HCT116 (cell line): Measurements from ENCODE around the gene SDCBP2. TPM values are rescaled to one million over a fixed set of nuclear protein-coding genes. Genes with fewer than 3 reads are reported as not detected.

Experiments
- ATAC-seq: fragments of 200-7000 bp; cut with Tn5 transposase; 2 replicates; pipeline ENCODE4 v1.9.1; 2020; ENCODE audit warnings: mild to moderate bottlenecking, moderate library complexity
- BruUV-seq: library from RNA; stranded (reverse); fragments of 400-500 nt; replicated peaks from 2 replicates; lab custom pipeline; 2021; lab: Mats Ljungman, UMichigan
- CTCF ChIA-PET: fragments of 300-600 bp; sonication (Branson Sonifier 250); formaldehyde crosslinking; loops from one replicate; lab custom pipeline; 2021; ENCODE audit warnings: antibody characterized with exemption; lab: Charles Lee
- POLR2A ChIA-PET: fragments of 300-600, 350-600 bp; sonication (Branson Sonifier 250); formaldehyde crosslinking; loops from one replicate; lab custom pipeline; 2021; ENCODE audit warnings: antibody characterized with exemption; lab: Charles Lee
- RAD21 ChIA-PET, 2 experiments: fragments of 300-600 bp; sonication (Branson Sonifier 250); formaldehyde crosslinking; loops; one replicate each; lab custom pipeline; 2023; ENCODE audit warnings: low total read pairs in 2 of 2; ENCODE audit not compliant: uncharacterized antibody in 2 of 2, unreplicated experiment in 2 of 2, low non-redundant PET in 1 of 2; lab: Charles Lee
- DNase-seq: peaks from one replicate; pipeline ENCODE4 v3.0.0-alpha.2; 2010; ENCODE audit warnings: low read depth, low spot score
- H2AFZ ChIP-seq: fragments of 200-600 bp; shearing (Covaris generic), sonication (generic); 2 replicates; pipeline ENCODE4 v1.6.1; 2017; ENCODE audit warnings: low read depth, mixed run types, mixed read lengths, antibody characterized with exemption, low read length; ENCODE audit not compliant: poor library complexity, severe bottlenecking
- H3K27ac ChIP-seq: 2 replicates; pipeline ENCODE4 v1.5.1; 2012; ENCODE audit warnings: low read depth, low read length
- H3K27me3 ChIP-seq: fragments of 200-600 bp; sonication (generic); 2 replicates; pipeline ENCODE4 v1.6.1; 2016; ENCODE audit warnings: mixed run types, low read length, mixed read lengths; ENCODE audit not compliant: insufficient read depth
- H3K36me3 ChIP-seq, 2 experiments: fragments of 200-500 bp in 1 of 2; fragments of 200-600 bp in 1 of 2; sonication (Bioruptor generic) in 1 of 2; sonication (generic) in 1 of 2; 2 replicates each; pipeline versions ENCODE4 v1.5.1 to v1.6.1; 2014 to 2016; ENCODE audit warnings: low read length in 2 of 2, inconsistent platforms in 1 of 2, mixed read lengths in 1 of 2, mixed run types in 1 of 2; ENCODE audit not compliant: insufficient read depth in 2 of 2, control insufficient read depth in 1 of 2
- H3K4me1 ChIP-seq, 2 experiments: fragments of 200-600 bp in 1 of 2; sonication (generic) in 1 of 2; 2 replicates each; pipeline versions ENCODE4 v1.5.1 to v1.6.1; 2012 to 2017; ENCODE audit warnings: low read length in 2 of 2, inconsistent platforms in 1 of 2, mild to moderate bottlenecking in 1 of 2, mixed read lengths in 1 of 2, mixed run types in 1 of 2, moderate library complexity in 1 of 2; ENCODE audit not compliant: insufficient read depth in 2 of 2, control insufficient read depth in 1 of 2
- H3K4me2 ChIP-seq: fragments of 200-600 bp; sonication (generic); 2 replicates; pipeline ENCODE4 v1.6.1; 2017; ENCODE audit warnings: mixed run types, low read length, mixed read lengths
- H3K4me3 ChIP-seq, 2 experiments: fragments of 200-600 bp in 1 of 2; sonication (generic) in 1 of 2; replicated peaks in 1 of 2; 2 replicates each; pipeline ENCODE4 v1.5.1; 2011 to 2016; ENCODE audit warnings: low read length in 2 of 2, control low read depth in 1 of 2, low read depth in 1 of 2, mild to moderate bottlenecking in 1 of 2, mixed read lengths in 1 of 2, mixed run types in 1 of 2
- H3K79me2 ChIP-seq: fragments of 200-600 bp; sonication (generic); 2 replicates; pipeline ENCODE4 v1.6.1; 2017; ENCODE audit warnings: mild to moderate bottlenecking, mixed run types, low read length, moderate library complexity, mixed read lengths; ENCODE audit not compliant: insufficient read depth
- H3K9ac ChIP-seq: fragments of 200-600 bp; sonication (generic); 2 replicates; pipeline ENCODE4 v1.6.1; 2016; ENCODE audit warnings: low read length, mixed read lengths
- H3K9me2 ChIP-seq: fragments of 200-600 bp; sonication (generic), shearing (Covaris generic); 2 replicates; pipeline ENCODE4 v1.6.1; 2017; ENCODE audit warnings: mixed run types, mild to moderate bottlenecking, moderate library complexity; ENCODE audit not compliant: insufficient read depth
- H3K9me3 ChIP-seq, 2 experiments: fragments of 200-500 bp in 1 of 2; fragments of 200-600 bp in 1 of 2; sonication (Bioruptor generic) in 1 of 2; sonication (generic) in 1 of 2; 2 replicates each; pipeline ENCODE4 v1.6.1; 2014 to 2017; ENCODE audit warnings: low read length in 2 of 2, mixed read lengths in 2 of 2, inconsistent platforms in 1 of 2, low read depth in 1 of 2, mild to moderate bottlenecking in 1 of 2, mixed run types in 1 of 2, moderate library complexity in 1 of 2; ENCODE audit not compliant: control insufficient read depth in 1 of 2, insufficient read depth in 1 of 2
- H4K20me1 ChIP-seq: fragments of 200-600 bp; sonication (generic), shearing (Covaris generic); 2 replicates; pipeline ENCODE4 v1.6.1; 2017; ENCODE audit warnings: mixed run types, mild to moderate bottlenecking, moderate library complexity; ENCODE audit not compliant: insufficient read depth
- ATF3 ChIP-seq: IDR thresholded peaks from 2 replicates; pipeline ENCODE4 v1.6.1; 2012
- CBX3 ChIP-seq: IDR thresholded peaks from 2 replicates; pipeline ENCODE4 v1.6.1; 2012; ENCODE audit warnings: low read depth
- CEBPB ChIP-seq: IDR thresholded peaks from 2 replicates; pipeline ENCODE4 v1.6.1; 2012; ENCODE audit warnings: low read depth
- EGR1 ChIP-seq: IDR thresholded peaks from 2 replicates; pipeline ENCODE4 v1.6.1; 2012; ENCODE audit warnings: low read depth
- ELF1 ChIP-seq: IDR thresholded peaks from 2 replicates; pipeline ENCODE4 v1.6.1; 2012; ENCODE audit warnings: low read depth, borderline replicate concordance
- EZH2 ChIP-seq: fragments of 200-600 bp; sonication (generic); IDR thresholded peaks from 2 replicates; pipeline ENCODE4 v1.6.1; 2017; ENCODE audit warnings: antibody characterized with exemption, mixed run types
- EZH2phosphoT487 ChIP-seq: fragments of 200-600 bp; IDR thresholded peaks from 2 replicates; pipeline ENCODE4 v1.6.1; 2018; ENCODE audit warnings: antibody characterized with exemption, borderline replicate concordance
- FOSL1 ChIP-seq: IDR thresholded peaks from 2 replicates; pipeline ENCODE4 v1.6.1; 2012; ENCODE audit warnings: low read depth
- JUND ChIP-seq: IDR thresholded peaks from 2 replicates; pipeline ENCODE4 v1.6.1; 2012
- MAX ChIP-seq: IDR thresholded peaks from 2 replicates; pipeline ENCODE4 v1.6.1; 2012
- POLR2A ChIP-seq: IDR thresholded peaks from 2 replicates; pipeline ENCODE4 v1.7.0; 2011; ENCODE audit warnings: borderline replicate concordance; ENCODE audit not compliant: insufficient read depth, insufficient read length; ENCODE audit errors: extremely low read depth
- POLR2AphosphoS5 ChIP-seq: IDR thresholded peaks from 2 replicates; pipeline ENCODE4 v1.6.1; 2011; ENCODE audit warnings: mild to moderate bottlenecking, low read depth, low read length, moderate library complexity
- SIN3A ChIP-seq: IDR thresholded peaks from 2 replicates; pipeline ENCODE4 v1.6.1; 2012; ENCODE audit warnings: low read depth
- SP1 ChIP-seq: IDR thresholded peaks from 2 replicates; pipeline ENCODE4 v1.6.1; 2012; ENCODE audit warnings: low read depth
- SRF ChIP-seq: IDR thresholded peaks from 2 replicates; pipeline ENCODE4 v1.6.1; 2012; ENCODE audit warnings: low read depth
- TCF7L2 ChIP-seq: IDR thresholded peaks from 2 replicates; pipeline ENCODE4 v1.7.0; 2011; ENCODE audit warnings: borderline replicate concordance, inconsistent platforms; ENCODE audit not compliant: insufficient read depth, insufficient read length; ENCODE audit errors: extremely low read depth
- ZBTB33 ChIP-seq: IDR thresholded peaks from 2 replicates; pipeline ENCODE4 v1.6.1; 2011; ENCODE audit warnings: mild to moderate bottlenecking, low read length, moderate library complexity; ENCODE audit not compliant: insufficient replicate concordance; ENCODE audit errors: extremely low read depth
- ZFX ChIP-seq: fragments of 450-650 bp; IDR thresholded peaks from 2 replicates; pipeline ENCODE4 v1.6.1; 2017
- ZNF274 ChIP-seq: fragments of 200-500 bp; sonication (Bioruptor generic); IDR thresholded peaks from 2 replicates; pipeline ENCODE4 v1.6.1; 2014; ENCODE audit warnings: mild to moderate bottlenecking, low read depth, low read length, inconsistent platforms
- intact Hi-C: fragments of 100-400 bp; cut with micrococcal nuclease; formaldehyde crosslinking; loops from 2 replicates; pipeline ENCODE4 v1.10.0; 2022
- total RNA-seq: library from RNA; stranded (reverse); gene quantifications from one replicate; pipeline ENCODE4 v1.2.1, GENCODE V29; 2021; ENCODE audit not compliant: unreplicated experiment
- TF ChIP-seq, protein P1 (sequence below): IDR thresholded peaks from 2 replicates; pipeline ENCODE4 v1.6.1; 2012; ENCODE audit warnings: low read depth

Gene SDCBP2
- total RNA-seq, 1 experiment from 2014 or later: 3.4 TPM

DNA sequence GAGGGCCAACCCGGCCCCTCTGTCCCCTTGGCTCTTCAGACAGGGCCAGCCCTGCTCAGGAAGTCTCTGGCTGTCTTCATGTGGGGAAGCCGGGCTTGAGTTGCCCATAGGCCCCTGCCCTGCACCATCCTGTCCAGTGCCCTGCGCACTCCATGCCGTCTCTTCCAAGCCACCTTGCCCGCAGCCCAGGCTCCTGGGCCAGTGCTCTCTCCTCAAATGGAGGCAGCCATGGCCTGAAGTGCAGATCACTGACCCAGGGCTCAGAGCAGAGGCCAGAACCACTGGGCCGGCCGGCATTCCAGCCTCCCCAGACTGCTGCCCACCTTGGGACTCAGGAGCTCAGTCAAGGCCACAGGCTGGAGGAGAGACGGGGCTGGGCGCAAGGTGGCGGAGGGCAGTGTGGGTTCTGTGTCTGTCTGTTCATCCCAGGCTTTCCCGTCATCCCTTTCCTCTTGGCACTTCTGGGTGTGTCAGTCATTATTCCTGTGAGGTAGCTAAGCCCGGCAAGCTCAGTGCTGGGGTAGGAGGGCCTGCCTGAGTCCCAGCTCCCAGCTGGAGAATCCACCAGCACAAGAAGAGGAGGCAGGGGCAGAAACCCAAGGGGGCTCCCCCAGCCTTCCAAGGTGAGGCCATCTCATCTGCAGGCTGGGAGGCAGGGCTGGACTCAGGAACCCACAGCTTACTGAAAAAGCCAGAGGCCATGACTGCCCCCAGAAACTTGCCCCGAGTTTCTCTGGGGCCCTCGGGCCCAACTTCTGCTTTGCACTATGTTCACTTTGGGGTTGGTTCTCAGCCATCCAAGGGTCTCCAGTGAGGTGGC lies 22.4 kb downstream of the SDCBP2 start:
- ATAC-seq (peak; percentile 61), DNase-seq (no peak)
- Histone ChIP-seq H3K27me3 (no peaks in the 10 kb centered on the region), H2AFZ (no peak overlapping the region), H3K79me2 (no peaks in the 10 kb centered on the region), H3K9me2 (no peaks in the 10 kb centered on the region), H3K4me2 (no peak overlapping the region), H3K4me3 (no peak overlapping the region), H4K20me1 (no peaks in the 10 kb centered on the region; the same call in 1 of the 2 replicates), H3K9me3 (no peaks in the 10 kb centered on the region), H3K27ac (no peak overlapping the region), H3K36me3 (no peaks in the 10 kb centered on the region), H3K4me1 (no peaks in the 10 kb centered on the region), H3K9ac (no peak overlapping the region)
- ChIA-PET RAD21 (no interaction called here), POLR2A (no interaction called here), CTCF (no interaction called here)
- no peak for TF ChIP-seq SIN3A
- no peak for TF ChIP-seq ZFX
- TF ChIP-seq ATF3: no peak
- no peak for TF ChIP-seq EZH2phosphoT487
- no peak for TF ChIP-seq POLR2A
- TF ChIP-seq TCF7L2: no peak
- no peak for TF ChIP-seq POLR2AphosphoS5
- TF ChIP-seq FOSL1: no peak
- no peak for TF ChIP-seq ZBTB33
- no peak for TF ChIP-seq MAX
- TF ChIP-seq SP1: no peak
- no peak for TF ChIP-seq ZNF274
- no peak for TF ChIP-seq EZH2
- no peak for TF ChIP-seq CBX3
- TF ChIP-seq, protein P1, sequence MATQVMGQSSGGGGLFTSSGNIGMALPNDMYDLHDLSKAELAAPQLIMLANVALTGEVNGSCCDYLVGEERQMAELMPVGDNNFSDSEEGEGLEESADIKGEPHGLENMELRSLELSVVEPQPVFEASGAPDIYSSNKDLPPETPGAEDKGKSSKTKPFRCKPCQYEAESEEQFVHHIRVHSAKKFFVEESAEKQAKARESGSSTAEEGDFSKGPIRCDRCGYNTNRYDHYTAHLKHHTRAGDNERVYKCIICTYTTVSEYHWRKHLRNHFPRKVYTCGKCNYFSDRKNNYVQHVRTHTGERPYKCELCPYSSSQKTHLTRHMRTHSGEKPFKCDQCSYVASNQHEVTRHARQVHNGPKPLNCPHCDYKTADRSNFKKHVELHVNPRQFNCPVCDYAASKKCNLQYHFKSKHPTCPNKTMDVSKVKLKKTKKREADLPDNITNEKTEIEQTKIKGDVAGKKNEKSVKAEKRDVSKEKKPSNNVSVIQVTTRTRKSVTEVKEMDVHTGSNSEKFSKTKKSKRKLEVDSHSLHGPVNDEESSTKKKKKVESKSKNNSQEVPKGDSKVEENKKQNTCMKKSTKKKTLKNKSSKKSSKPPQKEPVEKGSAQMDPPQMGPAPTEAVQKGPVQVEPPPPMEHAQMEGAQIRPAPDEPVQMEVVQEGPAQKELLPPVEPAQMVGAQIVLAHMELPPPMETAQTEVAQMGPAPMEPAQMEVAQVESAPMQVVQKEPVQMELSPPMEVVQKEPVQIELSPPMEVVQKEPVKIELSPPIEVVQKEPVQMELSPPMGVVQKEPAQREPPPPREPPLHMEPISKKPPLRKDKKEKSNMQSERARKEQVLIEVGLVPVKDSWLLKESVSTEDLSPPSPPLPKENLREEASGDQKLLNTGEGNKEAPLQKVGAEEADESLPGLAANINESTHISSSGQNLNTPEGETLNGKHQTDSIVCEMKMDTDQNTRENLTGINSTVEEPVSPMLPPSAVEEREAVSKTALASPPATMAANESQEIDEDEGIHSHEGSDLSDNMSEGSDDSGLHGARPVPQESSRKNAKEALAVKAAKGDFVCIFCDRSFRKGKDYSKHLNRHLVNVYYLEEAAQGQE: no peak
- no peak for TF ChIP-seq ELF1
- no peak for TF ChIP-seq CEBPB
- no peak for TF ChIP-seq EGR1
- TF ChIP-seq JUND: no peak
- TF ChIP-seq SRF: no peak
- intact Hi-C loops: no loop called here
- BruUV-seq: no TSS peak
